ENCODE results near the gene MALAT1.

The MALAT1 gene

DNA sequence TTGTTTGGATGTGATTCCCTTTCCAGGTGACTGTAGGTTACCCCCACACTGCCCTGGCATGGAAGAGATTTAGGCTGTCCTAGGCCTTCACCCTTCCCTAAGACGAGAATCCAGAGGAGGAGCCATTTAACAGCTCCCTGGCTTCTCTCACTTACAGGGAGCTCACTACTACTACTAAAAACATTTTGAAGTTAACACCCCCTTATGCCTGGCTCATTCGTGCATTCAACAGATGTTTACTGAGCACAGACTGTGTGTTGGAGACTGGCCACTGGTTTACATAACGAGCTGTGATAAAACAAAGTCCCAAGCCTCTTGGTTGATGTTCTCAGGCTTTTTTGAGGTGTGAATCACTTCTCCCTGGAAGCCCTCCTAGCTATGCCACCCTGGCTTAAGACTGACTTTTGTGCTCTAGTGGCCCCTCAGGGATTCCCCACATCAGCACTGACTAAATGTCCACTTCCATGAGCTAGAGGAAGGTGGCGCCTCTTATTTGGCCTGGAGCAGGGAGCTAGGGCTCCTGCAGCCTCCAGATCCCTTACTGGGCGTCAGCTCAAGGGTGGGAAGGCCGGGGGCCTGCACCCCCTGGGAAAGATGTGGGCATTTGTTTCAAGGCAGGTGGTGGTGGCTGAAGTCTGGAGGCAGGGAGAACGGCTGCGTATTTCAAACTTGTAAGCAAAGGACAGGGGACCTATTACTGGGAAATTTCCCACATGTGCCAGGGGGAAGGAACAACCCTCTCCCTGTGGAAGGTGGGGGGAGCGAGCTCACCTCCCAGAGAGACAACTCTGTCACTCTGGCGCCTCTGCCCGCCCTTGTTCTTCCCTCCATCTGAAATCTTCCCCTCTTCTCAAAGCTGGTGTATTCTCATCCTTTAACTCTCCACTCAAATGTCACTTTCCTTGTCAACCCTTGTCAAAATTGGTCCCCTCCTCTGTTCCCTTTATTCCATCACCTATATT lies 19.4 kb upstream of the MALAT1 start:
- DNase-seq (ENCODE audit: low read depth), result no peak

DNA sequence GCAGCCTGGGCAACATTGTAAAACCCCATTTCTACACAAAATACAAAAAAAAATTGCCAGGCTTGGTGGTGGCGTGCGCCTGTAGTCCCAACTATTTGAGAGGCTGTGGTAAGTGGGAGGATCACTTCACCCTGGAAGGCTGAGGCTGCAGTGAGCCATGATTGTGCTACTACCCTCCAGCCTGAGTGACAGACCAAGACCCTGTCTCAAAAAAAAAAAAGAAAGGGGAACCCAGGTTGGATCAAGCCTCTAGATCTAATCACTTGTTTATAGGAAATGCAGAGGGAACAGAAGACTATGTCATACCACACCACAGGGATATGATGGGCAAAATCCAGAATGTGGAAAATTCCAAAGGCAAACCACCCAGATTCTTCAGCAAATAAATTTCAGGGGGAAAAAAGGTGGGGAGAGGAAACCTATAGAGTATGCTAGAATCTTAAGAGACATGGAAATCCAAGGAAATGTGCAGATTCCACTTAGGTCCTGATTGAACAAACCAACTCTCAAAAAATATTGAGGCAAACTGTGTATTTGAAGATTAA lies 16.5 kb upstream of the MALAT1 start:
- DNase-seq (ENCODE audit: low read depth), result no peak

DNA sequence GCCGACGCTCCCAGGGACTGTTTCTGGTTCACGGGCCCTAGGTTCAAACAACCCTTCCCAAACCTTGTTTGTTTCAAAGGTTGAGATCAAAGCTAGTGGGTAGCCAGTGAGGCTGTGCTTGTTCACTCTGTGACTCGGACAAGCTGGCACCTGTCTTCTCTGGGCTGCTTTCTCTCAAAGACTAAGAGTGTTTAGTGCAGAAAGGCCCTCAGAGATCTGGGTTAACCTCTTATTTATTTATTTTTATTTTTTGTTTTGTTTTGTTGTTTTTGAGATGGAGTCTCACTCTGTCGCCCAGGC lies 13.0 kb upstream of the MALAT1 start:
- DNase-seq (ENCODE audit: low read depth), result no peak

DNA sequence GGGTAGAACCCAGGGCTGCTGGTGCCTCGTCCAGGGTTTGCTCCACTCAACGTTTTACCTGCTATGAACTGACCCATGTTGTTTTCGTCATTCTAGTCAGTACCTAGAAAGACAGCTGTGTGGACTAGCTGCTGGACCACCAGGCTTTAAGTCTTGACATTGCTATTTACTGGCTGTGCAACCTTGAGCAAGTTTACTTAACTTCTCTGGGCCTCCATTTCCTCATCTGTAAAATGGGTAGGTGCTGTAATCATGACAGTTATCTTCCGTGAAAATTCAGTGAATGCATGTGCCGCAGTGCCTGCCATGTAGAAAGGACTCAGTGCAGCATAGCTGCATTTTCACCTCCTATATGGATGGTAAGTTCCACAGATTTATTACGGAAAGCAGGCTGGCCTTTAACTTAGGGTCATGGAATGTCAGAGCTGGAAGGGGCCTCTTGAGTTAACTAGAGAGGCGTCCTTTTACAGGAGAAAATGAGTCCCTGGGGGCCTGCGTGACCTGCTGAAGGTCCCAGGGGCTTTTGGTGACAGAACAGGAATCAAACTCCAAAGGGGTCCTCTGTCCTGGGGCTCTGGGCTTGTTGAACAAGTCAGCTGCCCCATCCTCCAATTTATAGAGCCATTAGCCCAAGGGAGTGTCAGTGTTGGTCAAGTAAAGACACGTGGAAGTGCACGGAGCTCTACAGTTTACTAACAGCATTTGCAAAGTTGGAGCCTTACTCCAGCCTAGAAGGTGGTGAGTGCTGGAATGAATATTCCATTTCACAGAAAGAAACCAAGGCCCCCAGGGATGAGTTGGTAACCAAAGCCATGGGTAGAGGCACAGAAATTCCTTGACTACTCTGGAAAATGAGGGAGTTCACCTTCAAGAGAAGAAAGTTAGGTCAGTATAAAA lies 12.0 kb upstream of the MALAT1 start:
- DNase-seq (ENCODE audit: low read depth), result no peak

DNA sequence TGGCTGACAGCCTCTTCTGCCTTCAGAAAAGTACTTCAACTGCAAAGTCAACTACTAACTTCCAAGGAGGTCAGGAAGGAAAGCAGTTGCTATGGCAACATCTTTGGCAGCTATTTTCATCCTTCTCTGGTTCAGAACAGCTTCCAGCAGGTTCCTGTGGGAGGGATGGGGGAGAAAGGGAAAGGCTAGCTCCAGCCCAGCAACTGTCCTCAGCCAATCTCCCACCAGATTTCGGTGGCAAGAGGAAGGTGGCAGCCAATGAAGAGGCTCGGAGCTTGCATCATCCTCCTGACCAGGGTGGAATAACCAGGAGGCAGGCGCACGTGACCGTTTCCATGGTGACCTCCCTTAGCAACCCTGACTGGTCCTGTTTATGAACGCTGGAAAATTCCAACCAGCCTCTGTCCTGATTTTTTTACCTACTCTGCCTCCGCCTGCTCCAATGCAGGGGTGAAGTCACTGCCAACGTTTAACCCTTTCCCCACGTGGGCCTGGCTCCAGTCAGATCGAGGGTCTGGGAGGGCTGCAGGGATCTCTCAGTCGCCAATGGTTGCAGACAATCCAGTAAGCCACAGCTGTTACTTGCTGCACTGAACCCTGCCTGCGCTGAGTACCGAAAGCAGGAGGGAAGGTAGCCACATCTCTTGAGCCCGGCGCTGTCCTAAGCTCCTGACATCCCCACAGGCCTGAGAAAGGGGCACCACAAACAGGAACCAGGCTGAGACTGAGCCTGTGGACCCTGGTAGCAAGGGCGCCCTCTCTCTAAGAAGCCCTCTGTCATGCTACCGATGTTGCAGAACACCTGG lies 11.2 kb upstream of the MALAT1 start:
- no peak for DNase-seq (ENCODE audit: low read depth)

DNA sequence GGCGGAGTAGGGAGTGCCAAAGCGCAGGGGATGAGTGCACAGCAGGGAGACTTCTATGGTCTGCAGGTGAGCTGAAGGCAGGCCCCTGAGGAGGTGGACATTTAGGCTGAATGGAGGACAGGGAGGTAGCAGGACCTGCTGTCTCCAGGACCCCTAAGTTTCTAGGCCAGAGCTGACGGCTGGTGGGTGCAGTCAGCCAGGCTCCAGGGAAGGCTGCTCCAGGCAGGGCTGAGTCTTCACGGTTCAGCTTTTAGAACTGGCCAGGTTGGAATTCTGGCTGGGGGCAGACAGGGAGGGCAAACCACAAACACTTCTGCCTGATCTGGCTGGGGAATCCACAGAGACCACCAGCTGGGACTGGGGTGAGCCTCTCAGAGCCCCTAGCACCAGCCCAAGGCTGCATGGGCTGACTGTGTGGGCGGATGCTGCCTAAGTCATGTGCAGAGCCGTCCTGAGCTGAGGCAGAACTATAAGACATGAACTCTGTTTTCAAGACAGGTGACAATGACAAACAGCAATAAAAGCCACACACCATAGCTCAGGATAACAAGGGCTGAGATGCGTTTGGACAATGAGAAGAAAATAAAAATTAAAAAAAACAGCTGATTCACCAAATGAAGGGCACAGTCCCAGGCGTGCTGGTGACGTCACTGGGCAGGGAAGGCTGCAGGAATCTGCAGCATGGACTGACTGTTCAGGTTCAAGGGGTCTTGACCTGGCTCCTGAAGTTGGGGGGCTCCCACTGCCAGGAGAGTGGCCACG lies 10.4 kb upstream of the MALAT1 start:
- DNase-seq (ENCODE audit: low read depth), result no peak

DNA sequence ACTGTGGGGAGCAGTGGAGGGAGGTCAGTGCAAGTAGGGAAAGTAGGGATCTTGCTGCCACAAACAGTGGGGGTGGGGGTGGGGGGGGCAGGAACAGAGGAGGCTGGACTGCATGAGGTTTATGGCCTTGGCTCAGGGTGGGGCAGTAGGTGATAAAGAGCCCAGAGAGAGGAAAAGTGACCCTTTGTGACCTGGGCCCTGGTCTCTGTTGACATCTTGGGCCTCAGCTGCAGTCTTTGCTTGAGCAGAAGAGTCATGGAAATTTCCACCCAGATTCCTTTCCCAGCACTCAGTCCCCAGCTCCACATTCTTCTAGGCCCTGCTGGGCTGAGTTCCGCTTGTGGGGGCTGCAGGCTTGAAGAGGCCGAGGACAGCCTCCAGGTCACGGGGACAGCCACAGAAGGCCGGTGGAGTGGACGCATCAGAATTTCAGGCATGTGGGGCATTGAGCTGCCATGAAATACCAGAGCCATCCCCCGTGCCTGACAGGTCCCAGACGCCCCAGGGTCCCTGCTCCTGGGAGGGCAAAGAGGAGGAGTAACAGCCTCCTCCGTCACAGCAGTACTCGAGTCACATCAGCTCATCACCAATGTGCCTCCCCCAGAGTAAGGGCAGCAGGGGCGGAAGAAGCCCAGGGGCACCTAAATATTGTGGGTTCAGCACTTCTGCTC lies 9.7 kb upstream of the MALAT1 start:
- no peak for DNase-seq (ENCODE audit: low read depth)

DNA sequence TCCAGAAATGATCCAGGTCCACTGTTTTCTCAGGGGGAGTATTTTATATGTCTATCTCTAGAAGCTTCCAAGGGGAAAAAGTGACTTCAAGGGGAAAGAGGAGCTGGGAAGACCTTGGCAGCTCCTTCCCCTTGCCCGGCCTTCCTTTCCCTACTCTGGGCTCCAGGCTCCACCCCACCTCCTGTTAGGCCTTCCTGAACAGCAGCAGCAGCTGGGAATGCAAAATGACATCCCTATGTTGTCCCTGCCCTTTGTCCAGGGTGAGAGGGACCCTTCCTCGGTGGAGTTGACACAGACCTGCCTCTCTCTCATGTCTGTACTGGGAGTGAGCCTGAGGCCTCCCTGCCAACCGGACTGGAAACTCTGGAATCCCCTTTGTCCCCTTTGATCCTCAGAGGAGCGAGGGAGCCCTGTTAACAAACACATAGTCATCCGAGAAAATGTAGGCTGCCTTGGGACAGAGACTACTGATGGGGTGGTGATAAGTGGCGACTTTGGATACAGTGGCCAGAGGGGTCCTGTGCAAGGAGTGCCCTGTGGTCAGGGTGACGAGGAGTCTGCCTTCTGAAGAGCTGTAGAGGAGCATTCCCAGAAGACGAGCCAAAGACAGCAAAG lies 9.0 kb upstream of the MALAT1 start:
- DNase-seq (ENCODE audit: low read depth), result no peak

DNA sequence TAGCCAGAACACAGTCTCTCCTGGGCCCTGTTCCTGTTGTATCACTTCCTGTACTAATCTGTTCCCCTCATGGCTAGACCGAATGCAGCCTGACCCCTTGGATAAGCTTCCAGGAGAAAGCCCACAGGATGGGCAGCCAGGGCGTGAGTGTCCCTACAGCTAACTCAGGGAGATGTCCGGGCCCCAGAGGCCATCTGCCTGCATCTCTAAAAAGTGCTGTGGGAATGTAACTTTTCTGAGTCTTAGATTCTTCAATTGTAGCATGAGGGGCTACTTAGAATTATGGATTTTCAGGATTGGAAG lies 7.7 kb upstream of the MALAT1 start:
- DNase-seq (ENCODE audit: low read depth), result no peak

DNA sequence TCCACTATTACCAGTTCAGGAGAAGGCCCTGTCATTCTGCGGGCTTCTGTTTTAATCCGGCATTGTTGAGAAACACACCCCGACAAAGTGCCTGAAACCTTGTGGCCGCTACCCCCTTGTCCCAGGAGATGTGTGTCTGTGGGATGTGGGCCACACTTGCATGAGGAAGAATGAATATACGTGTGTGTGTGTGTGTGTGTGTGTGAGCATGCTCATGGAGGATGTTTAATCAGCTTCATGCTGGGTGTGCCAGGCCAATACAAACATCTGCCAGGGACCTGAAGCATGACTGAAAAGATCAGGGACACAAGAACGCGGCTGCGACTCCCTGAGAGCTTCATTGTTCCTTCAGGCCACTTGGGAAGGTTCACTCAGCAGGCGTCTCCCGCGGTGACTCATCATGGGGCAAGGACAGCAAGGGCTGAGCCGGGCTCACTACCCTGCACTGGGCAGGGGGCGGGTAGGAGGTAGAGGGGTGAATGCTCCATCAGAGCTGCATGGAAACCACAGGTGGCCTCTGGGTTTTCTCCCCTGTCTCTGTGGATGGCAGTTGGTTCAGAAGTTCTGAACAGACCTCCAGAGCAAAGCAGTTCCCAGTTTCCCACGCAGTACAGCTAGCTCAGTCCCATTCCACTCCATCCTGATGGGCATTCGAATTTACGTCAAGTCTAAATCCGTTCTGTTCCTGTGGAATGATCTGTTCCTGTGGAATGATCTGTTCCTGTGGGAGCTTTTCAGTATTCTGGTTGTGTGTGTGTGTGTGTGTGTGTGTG lies 7.0 kb upstream of the MALAT1 start:
- DNase-seq (ENCODE audit: low read depth), result no peak

DNA sequence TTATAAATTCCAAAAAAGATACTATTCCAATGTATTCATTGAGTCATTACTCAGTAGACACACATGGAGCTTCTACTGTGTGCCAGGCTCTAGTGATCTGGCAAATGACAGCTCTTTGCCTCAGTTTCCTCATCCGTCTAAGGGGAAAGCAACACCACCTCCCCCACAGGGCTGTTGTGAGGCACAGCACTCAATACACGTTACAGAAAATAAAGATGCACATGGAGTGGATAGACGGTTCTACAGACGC lies 6.5 kb upstream of the MALAT1 start:
- no peak for DNase-seq (ENCODE audit: low read depth)

DNA sequence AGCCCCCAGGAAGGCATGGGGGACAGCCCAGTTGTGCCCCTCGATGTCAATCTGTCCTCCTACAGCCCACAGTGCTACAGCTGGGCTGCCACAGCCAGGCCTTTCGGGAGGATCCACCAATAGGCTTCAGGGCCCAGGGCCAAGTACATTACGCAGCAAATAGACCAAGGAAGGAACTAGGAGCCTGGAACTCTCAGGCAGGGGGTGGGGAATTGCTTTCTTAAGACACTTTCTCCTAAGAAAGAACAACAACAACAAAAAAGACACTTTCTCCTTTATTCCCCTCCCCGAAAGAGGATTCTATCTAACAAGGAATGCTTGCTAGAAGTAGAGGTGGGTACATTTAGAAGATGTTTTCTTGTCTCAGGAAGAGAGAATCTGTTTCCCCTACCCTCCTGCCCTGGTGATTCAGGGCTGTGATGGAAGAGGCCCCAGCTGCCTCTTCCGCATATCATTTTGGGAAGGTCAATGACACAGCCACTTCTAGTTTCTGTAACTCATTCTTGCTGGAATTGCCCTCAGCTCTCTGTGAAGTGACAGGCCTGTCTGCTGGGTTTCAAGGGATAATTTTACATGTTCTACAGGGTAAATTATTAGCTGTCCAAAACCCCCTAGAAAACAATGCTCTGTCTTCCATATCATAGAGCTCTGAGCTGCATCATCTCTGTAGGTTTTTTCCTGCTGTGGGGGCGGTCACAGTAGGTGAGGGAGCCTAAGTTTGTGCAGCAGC lies 6.0 kb upstream of the MALAT1 start:
- DNase-seq (ENCODE audit: low read depth), result no peak

DNA sequence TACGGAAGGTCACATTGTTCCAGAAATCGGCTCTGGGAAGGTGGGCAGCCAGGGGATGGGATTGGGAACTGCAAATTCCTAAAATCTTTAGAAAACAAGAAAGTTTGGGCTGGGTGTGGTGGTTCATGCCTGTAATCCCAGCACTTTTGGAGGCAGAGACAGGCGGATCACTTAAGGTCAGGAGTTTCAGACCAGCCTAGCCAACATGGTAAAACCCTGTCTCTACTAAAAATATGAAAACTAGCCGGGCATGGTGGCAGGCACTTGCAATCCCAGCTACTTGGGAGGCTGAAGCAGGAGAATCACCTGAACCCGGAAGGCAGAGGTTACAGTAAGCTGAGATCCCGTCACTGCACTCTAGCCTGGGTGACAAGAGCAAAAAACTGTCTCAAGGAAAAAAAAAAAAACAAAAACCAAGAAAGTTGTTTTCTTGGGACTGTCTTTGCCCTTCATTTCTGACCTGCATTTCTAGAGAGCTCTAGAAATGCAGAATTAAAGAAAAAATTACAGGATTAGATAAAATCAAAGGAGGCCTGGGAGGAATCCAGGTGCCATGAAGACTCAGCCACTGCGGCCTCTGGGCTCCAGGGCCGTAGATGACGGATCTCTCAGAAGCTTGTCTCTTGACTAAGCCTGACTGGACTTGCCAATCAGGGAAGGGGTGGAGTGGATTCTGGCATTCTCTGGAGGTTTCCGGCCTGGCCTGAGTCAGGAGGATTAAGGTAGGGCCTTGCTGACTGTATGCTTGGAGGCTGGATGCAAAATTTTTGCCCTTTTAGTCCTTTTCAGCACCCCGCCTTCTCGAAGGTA lies 5.3 kb upstream of the MALAT1 start:
- no peak for DNase-seq (ENCODE audit: low read depth)

DNA sequence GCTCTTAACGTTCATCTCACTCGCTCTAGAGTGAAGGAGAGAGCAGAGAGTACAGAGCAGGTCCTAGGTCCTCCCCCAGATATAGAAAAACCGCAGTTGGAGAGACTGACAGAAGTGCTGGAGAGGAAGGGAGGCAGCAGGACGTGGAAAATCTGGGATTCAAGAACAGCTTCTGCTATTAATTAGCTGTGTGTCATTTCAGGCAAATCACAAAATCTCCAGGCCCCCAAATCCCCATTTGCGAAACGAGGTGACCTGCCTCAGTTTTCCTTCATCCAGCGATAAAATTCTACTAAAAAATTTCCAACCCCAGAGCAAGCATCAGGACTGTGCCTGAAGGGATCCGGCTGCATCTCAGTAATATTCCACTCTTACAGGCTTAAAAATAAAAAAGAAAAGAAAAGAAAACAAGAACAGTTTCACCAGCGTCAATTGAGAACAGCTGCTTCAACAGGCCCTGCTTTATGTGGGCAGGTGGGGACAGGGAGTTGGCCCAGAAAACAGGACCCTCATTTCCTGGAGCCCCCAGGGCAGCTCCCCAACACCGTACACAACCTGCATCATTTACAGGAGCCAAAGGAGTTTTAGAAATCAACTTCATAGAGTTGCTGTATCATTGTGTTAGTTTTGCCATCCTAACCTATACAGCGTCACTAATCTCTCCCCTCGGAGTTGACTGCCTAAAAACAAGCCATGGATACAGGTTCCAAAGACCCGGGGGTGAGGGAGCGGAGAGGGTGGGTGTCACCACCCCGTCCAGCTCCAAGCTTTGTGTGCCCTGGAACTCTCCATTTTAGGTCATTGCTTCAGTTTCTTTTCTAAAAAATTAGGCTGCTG lies 2.3 kb upstream of the MALAT1 start:
- no peak for DNase-seq (ENCODE audit: low read depth)

DNA sequence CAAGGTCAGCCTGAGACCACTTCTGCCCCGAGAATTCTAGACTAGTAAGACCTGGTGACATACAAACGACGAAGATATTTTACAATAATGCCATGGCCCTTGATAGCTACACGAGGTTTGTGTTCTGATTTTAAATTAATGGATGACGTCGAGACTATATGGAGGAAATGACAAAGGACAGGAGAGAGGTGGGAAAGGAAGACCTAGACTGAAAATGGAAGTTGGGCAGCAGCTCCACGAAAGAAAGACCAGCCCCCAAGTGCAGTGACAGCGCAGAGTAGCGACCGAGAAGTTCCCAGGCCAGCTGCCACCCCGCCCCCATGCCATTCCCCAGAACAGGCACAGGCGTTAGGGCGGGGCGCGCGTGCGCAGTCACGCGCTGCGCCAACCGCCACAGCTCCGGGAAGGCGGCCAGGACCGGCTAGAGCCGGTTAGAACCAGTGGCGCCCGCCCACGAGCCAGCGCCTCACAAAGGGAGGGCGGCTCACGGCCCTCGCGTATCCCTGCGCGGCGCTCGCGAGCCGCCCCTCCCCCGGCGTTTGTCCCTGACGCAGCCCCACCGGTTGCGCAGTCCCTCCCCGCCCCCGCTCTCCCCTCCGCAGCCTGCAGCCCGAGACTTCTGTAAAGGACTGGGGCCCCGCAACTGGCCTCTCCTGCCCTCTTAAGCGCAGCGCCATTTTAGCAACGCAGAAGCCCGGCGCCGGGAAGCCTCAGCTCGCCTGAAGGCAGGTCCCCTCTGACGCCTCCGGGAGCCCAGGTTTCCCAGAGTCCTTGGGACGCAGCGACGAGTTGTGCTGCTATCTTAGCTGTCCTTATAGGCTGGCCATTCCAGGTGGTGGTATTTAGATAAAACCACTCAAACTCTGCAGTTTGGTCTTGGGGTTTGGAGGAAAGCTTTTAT lies 1.5 kb upstream of the MALAT1 start:
- peak; percentile 98 for DNase-seq (ENCODE audit: low read depth)

DNA sequence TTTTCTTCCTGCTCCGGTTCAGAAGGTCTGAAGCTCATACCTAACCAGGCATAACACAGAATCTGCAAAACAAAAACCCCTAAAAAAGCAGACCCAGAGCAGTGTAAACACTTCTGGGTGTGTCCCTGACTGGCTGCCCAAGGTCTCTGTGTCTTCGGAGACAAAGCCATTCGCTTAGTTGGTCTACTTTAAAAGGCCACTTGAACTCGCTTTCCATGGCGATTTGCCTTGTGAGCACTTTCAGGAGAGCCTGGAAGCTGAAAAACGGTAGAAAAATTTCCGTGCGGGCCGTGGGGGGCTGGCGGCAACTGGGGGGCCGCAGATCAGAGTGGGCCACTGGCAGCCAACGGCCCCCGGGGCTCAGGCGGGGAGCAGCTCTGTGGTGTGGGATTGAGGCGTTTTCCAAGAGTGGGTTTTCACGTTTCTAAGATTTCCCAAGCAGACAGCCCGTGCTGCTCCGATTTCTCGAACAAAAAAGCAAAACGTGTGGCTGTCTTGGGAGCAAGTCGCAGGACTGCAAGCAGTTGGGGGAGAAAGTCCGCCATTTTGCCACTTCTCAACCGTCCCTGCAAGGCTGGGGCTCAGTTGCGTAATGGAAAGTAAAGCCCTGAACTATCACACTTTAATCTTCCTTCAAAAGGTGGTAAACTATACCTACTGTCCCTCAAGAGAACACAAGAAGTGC lies 661 bp upstream of the MALAT1 start:
- DNase-seq (ENCODE audit: low read depth), result peak; percentile 43
